GM18505 (cell line): ENCODE data around the gene C7orf33.

Experiments
- ATAC-seq: cut with Tn5 transposase; IDR thresholded peaks from one replicate; pipeline ENCODE4 v1.9.1; 2021; ENCODE audit not compliant: unreplicated experiment
- POLR2A ChIP-seq: IDR thresholded peaks from 4 replicates; pipeline ENCODE4 v1.6.1; 2011; ENCODE audit warnings: borderline replicate concordance; ENCODE audit not compliant: insufficient read depth, insufficient read length; ENCODE audit errors: extremely low read depth

C7orf33 gene, protein sequence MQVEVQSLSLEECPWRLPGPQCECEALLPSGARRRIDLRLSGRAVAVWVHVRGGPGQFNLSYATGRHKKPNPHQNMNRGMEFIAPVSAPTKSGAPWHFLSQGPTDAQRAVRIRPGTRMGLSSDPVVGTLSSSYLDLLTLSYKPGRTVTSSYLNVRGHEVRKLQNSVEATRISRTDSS

DNA sequence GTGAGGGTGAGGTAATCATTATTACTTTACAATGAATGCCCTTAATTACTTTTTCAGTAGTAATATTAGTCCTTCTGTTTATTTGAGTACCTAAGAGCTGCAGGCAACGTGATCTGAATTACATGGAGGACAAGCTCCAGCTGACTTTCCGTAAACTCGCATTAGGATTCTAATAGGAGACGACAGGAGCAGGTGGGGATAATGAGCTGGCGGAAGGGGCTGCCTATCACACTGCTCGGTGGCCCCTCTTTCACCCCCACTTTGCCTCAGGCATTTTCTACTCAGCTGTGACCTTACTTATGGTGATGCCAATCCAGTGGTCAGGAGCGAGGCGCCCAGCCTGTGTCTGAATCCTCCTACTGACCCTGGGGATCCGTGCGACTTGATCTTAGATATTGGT is at the start of gene C7orf33:
TSS of gene C7orf33 (plus strand) at position 296 of the 400 bp plus-strand sequence. CDS start 160 bp downstream, outside the sequence.
- no peak for ATAC-seq
- TF ChIP-seq POLR2A = no peak

DNA sequence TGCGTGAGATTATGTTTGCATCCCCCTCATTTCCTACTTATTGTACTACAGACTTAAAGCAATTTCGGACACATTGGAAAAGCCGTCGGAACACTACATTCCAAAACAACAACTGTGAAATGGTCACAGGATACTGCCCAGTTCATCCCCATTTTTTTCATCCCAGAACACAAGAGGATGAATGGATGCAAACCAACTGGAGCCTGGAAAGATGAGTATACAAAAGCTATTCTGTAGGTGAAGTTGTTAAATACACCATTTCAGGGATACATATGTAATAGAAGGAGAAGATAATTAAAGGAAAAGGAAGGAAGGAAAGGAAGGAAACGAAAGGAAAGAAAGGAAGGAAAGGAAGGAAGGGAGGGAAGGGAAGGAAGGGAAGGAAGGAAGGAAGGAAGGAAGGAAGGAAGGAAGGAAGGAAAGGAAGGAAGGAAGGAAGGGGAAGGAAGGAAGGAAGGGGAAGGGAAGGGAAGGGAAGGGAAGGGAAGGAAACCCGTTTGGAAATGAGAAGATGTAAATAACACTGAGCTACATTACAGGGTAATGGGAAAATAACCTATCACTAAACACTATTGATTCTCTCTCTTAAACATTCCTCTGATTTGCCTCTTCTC is 48.6 kb upstream of the C7orf33 start:
- no peak for ATAC-seq
- TF ChIP-seq POLR2A = no peak

DNA sequence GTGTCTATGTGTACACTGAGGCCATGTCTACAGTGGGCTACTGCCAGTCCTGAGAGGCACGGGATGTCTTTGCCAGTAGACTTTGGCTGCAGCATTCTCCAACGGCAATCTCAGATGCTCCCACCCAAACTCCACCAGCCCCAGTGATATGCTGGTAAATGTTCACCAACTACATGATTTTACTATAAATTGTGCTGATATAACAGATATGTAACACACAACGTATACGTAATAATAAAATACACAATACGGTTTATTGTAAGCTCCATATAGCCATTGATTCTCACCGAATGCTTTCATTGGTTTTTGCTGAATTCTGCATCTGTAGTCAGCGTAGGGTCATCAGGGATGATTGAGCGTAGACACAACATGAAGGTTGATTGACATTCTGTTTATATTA is 47.3 kb upstream of the C7orf33 start:
- TF ChIP-seq POLR2A = no peak
- no peak for ATAC-seq

DNA sequence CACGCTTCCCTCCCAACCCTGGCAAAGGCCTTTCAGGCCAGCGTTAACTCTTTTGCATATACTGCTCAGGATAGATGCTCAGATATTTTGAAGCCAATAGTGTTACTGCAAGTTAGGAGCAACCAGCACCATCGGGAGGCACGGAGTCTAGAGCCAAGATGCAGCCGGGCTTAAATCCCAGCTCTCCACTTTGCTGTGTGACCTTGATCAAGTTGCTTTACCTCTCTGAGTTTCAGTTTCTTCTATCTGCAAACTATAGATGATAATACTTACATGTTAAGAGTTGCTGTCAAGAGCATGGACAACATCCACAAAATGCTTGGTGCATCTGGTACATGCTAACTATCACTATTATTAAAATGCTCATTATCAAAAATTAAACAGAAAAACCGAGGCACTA is 45.4 kb upstream of the C7orf33 start:
- no peak for TF ChIP-seq POLR2A
- ATAC-seq = no peak

DNA sequence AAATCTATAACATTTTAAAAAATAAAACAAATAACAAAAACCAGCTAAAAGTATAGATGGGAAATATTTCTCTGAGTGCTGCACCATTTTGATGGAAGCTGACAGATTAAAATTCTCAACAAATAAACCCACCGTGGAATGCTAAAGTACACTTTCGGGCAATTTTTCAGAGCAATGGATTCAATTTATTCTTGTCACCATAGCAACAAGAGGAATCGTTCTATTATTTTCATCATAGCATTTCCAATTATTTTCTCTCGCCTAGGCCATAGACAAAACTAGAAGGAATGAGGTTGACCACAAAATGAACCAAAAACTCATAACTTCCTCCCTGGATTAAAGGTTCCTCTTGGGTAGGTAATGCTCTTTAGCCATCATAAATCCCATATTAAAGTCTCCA is 44.6 kb upstream of the C7orf33 start:
- no peak for ATAC-seq
- no peak for TF ChIP-seq POLR2A

DNA sequence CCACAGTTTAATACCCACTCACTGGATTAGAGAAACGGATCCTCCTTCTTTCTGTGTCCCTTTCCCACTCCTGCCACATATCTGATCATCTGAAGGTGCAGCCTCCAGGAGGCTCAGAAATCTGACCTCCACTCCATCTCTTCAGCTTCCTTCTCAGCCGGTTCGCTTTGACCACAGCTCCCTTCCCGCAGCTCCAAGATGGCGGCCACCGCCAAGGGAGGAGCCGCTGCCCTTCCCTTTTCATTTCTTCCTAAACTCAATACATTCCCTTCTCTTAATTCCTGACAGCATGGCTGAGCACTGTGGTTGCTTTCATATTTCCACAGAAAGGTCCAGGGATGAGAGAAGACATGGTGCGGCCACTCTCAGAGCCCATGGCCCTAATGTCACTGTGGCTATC is 43.7 kb upstream of the C7orf33 start:
- ATAC-seq = no peak
- TF ChIP-seq POLR2A = no peak

DNA sequence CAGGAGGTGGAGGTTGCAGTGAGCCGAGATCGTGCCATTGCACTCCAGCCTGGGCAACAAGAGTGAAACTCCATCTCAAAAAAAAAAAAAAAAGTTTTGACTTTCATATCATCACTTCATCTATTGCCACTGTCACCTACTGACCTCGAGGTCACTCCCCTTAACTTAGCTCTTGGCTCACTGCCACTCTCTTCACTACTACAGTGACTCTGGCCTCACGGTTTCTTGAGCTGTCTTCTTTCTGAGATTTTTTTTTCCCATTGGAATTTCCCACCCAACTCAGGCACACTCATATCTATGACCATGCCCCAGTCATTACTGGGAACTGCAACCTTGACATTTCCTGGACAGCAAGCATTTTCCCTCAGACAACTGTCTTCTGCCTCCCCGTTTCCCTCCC is 42.6 kb upstream of the C7orf33 start:
- no peak for ATAC-seq
- no peak for TF ChIP-seq POLR2A

DNA sequence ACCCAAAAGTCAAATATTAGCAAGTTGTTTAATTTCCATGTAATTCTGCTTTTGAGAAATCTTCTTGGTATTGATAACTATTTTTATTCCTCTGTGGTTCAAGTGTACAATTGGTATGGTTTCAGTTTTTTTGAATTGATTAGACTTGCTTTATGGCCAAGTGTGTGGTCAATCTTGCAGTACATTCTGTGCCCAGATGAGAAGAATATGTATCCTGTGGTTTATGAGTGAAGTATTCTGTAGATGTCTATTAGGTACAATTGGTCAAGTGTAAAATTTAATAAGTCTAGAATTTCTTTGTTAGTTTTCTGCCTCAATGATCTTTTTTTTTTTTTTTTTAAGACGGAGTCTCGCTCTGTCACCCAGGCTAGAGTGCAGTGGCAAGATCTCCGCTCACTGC is 36.6 kb upstream of the C7orf33 start:
- no peak for TF ChIP-seq POLR2A
- no peak for ATAC-seq

DNA sequence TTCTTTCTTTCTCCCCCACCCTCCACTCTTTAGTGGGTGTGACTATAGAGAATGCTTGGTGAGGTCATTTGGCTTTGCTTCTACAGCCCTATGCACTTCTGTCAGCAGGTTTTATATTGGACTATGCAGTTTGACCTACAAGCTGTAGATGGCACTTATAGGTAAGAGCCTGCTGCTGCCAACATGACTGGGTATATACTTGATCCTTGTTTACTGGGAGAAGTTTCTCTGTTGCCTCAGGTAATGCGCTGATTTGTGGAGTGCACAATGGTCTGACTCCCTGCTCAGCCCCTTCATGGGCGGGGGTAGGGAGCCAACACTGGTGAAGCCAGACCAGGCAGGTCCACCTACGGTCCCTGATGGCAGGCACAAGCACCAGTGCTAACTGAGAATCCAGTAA is 33.7 kb upstream of the C7orf33 start:
- no peak for ATAC-seq
- TF ChIP-seq POLR2A = no peak

DNA sequence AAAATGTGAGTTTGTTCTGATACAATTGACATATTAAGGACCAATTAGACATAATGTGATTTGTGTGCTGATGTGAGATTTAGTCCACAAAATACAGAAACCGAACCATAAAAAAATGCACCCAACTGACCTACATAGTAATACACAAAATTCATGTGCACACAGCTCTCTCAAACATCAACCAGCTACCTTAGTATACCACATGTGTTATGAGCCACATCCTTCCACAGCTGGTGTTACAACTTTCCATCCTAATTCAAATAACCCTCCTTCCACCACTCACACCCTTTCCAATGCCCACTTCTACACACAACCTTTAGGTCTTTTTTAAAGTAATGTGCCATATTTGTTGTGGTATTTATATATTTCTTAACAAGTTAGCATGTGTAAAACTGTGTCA is 31.7 kb upstream of the C7orf33 start:
- ATAC-seq = no peak
- TF ChIP-seq POLR2A = no peak

DNA sequence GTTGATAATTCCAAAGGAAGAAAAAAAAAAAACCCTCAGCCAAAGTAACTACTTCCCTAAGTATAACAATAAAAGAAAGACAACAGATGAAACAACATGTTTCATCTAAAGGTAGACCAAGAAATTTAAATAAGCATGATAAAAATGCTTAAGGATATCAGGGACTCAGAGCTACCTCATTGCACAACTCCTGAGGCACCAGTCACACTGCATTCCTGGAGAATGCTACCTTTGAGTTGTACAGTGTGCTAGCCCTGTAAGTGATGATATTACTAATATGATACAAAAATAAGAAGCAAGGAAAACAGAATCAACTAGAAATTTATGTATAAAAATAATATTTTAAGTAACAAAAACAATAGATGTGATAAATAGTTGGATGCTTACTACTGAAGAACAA is 29.5 kb upstream of the C7orf33 start:
- no peak for TF ChIP-seq POLR2A
- ATAC-seq = no peak

DNA sequence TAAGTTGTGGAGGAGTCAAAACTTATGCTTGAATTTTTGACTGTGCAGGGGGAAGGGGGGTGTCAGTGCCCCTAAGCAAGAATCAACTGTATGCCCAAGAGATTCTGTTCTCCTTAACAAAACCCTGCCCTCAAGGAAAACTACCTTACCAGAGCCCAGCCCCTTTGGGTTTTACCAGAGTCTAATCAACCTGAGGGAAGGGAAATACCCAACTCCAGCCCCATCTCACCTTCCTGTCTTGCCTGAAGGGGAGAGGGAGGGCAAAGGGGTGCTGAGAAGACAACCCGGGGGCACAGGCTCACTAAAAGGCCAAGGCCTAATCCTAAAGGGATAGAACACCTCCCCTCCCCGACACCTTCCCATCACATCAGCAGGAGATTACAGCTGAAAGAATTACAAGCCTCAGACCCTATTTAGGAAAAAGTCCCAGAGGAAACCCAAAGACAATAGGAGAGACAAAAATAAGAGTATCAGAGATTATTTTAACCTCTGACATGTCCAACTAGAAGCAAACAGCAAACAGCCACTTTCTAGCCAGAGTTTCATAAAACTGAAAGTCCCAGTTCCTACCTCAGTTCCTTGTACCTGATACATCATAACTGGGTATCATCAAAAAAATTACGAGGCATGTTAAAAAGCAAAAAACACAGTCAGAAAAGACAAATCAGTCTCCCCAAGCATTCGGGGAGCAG is 26.8 kb upstream of the C7orf33 start:
- peak; percentile 42 for ATAC-seq
- TF ChIP-seq POLR2A = no peak

DNA sequence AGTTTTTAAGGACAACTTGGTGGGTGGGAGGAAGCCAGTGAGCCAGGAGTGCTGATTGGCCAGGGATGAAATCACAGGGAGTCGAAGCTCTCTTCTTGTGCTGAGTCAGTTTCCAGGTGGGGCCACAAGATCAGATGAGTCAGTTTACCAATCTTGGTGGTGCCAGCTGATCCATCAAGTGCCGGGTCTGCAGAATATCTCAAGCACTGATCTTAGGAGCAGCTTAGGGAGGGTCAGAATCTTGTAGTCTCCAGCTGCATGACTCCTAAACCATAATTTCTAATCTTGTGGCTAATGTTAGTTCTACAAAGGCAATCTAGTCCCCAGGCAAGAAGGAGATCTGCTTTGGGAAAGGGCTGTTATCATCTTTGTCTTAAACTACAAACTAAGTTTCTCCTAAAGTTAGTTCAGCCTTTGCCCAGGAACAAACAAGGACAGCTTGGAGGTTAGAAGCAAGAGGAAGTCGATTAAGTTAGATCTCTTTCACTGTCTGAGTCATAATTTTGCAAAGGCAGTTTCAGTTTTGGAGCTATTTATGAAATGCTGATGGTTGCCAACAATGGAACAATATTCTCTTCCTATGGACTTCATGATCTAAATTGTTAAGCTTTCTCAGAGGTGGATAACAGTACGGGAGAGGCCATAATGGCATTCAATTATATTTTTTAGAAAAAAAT is 26.2 kb upstream of the C7orf33 start:
- peak; percentile 82 for ATAC-seq

DNA sequence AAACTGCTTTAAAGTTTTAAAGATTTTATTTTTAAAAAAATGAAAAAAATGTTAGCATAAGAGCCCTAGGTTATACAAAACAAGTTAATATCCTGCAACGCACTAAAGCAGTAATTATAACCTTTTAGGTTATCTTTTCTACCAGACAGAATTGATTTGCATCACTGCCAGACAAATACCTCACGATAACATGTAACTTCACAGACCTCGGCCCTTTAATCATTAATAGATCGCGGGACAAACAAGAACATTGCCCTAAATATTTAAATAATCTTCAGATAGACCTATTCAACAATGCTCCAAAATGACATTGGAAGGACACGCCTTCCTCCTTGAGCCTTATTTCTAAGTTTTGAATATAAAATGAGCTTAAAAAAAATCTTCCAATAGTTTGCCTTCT is 23.8 kb upstream of the C7orf33 start:
- TF ChIP-seq POLR2A = no peak
- no peak for ATAC-seq
